ENCODE data around the gene RPL10. TPM values are rescaled to one million over a fixed set of nuclear protein-coding genes. Genes with fewer than 3 reads are reported as not detected.
A peak's percentile ranks its signal among the peaks of the same experiment; 100 is the strongest.

The RPL10 gene
- total and polyA plus RNA-seq, 2 of the 13 experiments (the other 11 are each of a cell fraction or from before 2014, with no cell fraction given), result 2,381 to 4,713 TPM

- TF ChIP-seq ZBTB49 (CRISPR knock-in tag; IDR thresholded peaks at IDR 0.05; ENCODE audit: borderline replicate concordance), result no peak
- TF ChIP-seq ZFP36L1 (CRISPR knock-in tag; IDR thresholded peaks at IDR 0.05), result no peak
- TF ChIP-seq ZBTB40 (IDR thresholded peaks at IDR 0.05), result no peak
- no peak for TF ChIP-seq ZBTB40 (CRISPR knock-in tag; IDR thresholded peaks at IDR 0.05)
- TF ChIP-seq STAG1 (CRISPR knock-in tag; IDR thresholded peaks at IDR 0.05), result no peak
- peak; percentile 74 for TF ChIP-seq PHF20 (CRISPR knock-in tag; IDR thresholded peaks at IDR 0.05)
- 0 out of 2 replicates have a peak, but pooled peaks have one; percentile 17 for TF ChIP-seq SIX4 (CRISPR knock-in tag; IDR thresholded peaks at IDR 0.05)
- TF ChIP-seq SRSF9 (IDR thresholded peaks at IDR 0.05; ENCODE audit: borderline replicate concordance, insufficient read depth, low read depth, low read length, poor library complexity, severe bottlenecking), result no peak
- TF ChIP-seq EHMT2 (IDR thresholded peaks at IDR 0.05; ENCODE audit: borderline replicate concordance, low read depth, low read length), result no peak
- peak; percentile 65 for TF ChIP-seq DRAP1 (CRISPR knock-in tag; IDR thresholded peaks at IDR 0.05)
- TF ChIP-seq ARID4A (CRISPR knock-in tag; IDR thresholded peaks at IDR 0.05; ENCODE audit: borderline replicate concordance), result peak; percentile 92
Observed at GRCh38 chrX:154428176-154429171, 30.3 kb downstream of the RPL10 start, which contains the start of gene ATP6AP1 (continued).

All from HepG2 (cell line).